ENCODE results near the gene ASCC1. TPM values are rescaled to one million over a fixed set of nuclear protein-coding genes. Genes with fewer than 3 reads are reported as not detected.

The ASCC1 gene
- total RNA-seq, 1 donor from 2014 or later: 38.5 TPM

DNA sequence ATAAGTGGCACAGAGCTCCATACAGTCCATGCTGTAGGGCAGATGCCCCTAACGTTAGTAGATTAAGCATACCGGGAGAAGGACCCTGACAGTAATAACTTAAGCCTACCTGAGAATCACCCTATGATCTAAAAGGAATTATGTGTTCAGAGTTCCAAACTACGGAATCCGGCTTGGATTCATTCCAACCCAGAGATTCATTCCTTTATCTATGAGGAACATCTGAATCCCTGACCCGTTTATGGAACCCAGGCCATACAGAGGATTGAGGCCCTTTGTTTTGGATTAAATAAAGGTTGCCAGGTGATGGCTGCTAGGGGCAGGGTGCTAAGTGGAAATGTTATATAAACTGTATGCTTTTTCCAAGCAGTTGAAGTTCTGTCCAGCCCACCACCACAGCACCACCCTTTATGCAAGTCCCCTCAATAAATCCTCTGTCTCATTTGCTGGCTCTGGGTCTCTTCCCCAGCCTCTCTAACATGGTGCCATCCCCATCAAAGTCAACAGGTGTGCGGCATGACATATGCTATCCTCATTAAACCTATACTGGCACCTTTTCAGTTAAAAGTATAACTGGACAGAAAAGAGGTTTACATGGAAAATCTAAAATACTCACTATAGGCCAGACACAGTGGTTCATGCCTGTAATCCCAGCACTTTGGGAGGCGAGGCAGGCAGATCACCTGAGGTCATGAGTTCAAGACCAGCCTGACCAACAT is 9.4 kb downstream of the ASCC1 start:
- H3K27me3 ChIP-seq: no peaks in the 10 kb centered on the region
- H3K9me3 ChIP-seq: no peaks in the 10 kb centered on the region
- no peak for DNase-seq (ENCODE audit: extremely low spot score in 2 of 2)
- no peak overlapping the region for H3K4me3 ChIP-seq
- peaks cover 0 to 37% of the 10 kb centered on the region in 2 donors for H3K36me3 ChIP-seq
- H3K4me1 ChIP-seq: no peaks in the 10 kb centered on the region
- TF ChIP-seq, protein P1, sequence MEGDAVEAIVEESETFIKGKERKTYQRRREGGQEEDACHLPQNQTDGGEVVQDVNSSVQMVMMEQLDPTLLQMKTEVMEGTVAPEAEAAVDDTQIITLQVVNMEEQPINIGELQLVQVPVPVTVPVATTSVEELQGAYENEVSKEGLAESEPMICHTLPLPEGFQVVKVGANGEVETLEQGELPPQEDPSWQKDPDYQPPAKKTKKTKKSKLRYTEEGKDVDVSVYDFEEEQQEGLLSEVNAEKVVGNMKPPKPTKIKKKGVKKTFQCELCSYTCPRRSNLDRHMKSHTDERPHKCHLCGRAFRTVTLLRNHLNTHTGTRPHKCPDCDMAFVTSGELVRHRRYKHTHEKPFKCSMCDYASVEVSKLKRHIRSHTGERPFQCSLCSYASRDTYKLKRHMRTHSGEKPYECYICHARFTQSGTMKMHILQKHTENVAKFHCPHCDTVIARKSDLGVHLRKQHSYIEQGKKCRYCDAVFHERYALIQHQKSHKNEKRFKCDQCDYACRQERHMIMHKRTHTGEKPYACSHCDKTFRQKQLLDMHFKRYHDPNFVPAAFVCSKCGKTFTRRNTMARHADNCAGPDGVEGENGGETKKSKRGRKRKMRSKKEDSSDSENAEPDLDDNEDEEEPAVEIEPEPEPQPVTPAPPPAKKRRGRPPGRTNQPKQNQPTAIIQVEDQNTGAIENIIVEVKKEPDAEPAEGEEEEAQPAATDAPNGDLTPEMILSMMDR (IDR thresholded peaks at IDR 0.05): no peak
- TF ChIP-seq POLR2AphosphoS5 (IDR thresholded peaks at IDR 0.05; ENCODE audit: insufficient read depth in 1 of 2, low read depth in 1 of 2) (no peak), POLR2A (IDR thresholded peaks at IDR 0.05) (no peak)
- intact Hi-C loops (cut with DNase I): loop anchor here (10.0 kb wide), 1 partner anchor 72 kb away; no protein-coding TSS in a partner anchor
- no peak overlapping the region for H3K27ac ChIP-seq

DNA sequence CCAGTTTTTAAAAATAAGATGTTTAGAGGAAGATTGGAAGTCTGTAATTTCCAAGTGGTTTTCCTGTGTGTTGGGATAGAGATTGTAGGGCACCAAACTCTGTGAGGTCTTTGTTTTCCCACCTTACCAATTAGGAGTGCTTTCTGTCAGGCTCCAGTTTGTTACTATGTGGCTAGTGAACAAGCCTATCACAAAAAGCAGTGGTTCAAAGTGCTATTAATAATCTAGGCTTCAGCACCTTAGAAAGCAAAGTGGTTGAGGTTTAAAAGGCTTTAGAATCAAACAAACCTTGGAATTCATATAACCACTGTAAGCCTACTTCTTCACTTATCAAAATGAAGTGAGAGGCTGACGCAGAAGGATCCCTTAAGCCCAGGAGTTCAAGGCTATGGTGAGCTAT is 11.4 kb downstream of the ASCC1 start:
- no peaks in the 10 kb centered on the region for H3K9me3 ChIP-seq
- H3K27ac ChIP-seq: no peak overlapping the region
- H3K36me3 ChIP-seq: peaks cover 0 to 36% of the 10 kb centered on the region in 2 donors
- no peak overlapping the region for H3K4me3 ChIP-seq
- TF ChIP-seq POLR2A (IDR thresholded peaks at IDR 0.05): no peak
- TF ChIP-seq, protein P1 (IDR thresholded peaks at IDR 0.05): no peak
- TF ChIP-seq POLR2AphosphoS5 (IDR thresholded peaks at IDR 0.05; ENCODE audit: insufficient read depth in 1 of 2, low read depth in 1 of 2): no peak
- DNase-seq (ENCODE audit: extremely low spot score in 2 of 2): no peak
- H3K4me1 ChIP-seq: no peaks in the 10 kb centered on the region
- intact Hi-C loops (cut with DNase I): loop anchor here (10.0 kb wide), 1 partner anchor 70 kb away; no protein-coding TSS in a partner anchor
- H3K27me3 ChIP-seq: no peaks in the 10 kb centered on the region

DNA sequence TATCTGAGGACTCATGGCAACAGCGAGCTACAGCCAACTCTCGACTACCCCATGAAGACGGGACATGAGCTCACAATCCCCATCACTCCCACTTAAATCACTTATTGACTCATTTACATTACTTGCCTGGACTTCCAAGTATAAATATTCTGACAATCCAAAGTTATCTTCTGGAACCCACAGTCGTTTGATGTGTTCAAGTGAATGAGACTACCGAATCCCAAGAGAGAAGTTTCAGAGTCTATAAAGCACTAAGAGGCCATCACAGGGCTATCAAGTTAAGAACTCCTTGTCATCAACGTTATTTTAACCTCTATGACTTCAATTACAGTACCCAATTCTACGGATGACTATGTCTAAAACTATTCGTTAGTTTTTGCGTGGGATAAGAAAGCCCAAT is 11.8 kb downstream of the ASCC1 start:
- intact Hi-C loops (cut with DNase I): loop anchor here (10.0 kb wide), 1 partner anchor 69 kb away; no protein-coding TSS in a partner anchor
- no peak overlapping the region for H3K4me3 ChIP-seq
- no peaks in the 10 kb centered on the region for H3K27me3 ChIP-seq
- H3K27ac ChIP-seq: no peak overlapping the region
- H3K4me1 ChIP-seq: no peaks in the 10 kb centered on the region
- H3K36me3 ChIP-seq: peaks cover 0 to 36% of the 10 kb centered on the region in 2 donors
- no peaks in the 10 kb centered on the region for H3K9me3 ChIP-seq
- no peak for TF ChIP-seq POLR2A (IDR thresholded peaks at IDR 0.05)
- TF ChIP-seq POLR2AphosphoS5 (IDR thresholded peaks at IDR 0.05; ENCODE audit: insufficient read depth in 1 of 2, low read depth in 1 of 2): no peak
- TF ChIP-seq, protein P1 (IDR thresholded peaks at IDR 0.05): no peak
- no peak for DNase-seq (ENCODE audit: extremely low spot score in 2 of 2)

DNA sequence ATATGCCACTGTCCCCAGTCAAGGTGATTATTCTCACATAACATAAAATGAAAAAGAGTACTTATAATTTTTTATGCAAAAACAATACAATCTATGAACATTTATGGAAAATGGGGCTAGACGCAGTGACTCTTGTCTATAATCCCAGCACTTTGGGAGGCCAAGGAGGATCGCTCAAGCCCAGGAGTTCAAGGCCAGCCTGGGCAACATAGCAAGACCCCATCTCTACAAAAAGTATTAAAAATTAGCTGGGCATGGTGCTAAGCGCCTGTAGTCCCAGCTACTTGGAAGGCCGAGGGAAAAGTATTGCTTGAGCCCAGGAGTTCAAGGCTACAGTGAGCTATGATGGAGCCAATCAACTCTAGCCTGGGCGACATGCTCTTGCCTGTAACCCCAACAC is 14.8 kb downstream of the ASCC1 start:
- no peak overlapping the region for H3K27ac ChIP-seq
- TF ChIP-seq, protein P1 (IDR thresholded peaks at IDR 0.05): no peak
- no peak for TF ChIP-seq POLR2AphosphoS5 (IDR thresholded peaks at IDR 0.05; ENCODE audit: insufficient read depth in 1 of 2, low read depth in 1 of 2)
- TF ChIP-seq POLR2A (IDR thresholded peaks at IDR 0.05): no peak
- peaks cover 0 to 26% of the 10 kb centered on the region in 2 donors for H3K36me3 ChIP-seq
- no peaks in the 10 kb centered on the region for H3K4me1 ChIP-seq
- intact Hi-C loops (cut with DNase I): loop anchor here (10.0 kb wide), 1 partner anchor 66 kb away; no protein-coding TSS in a partner anchor
- no peaks in the 10 kb centered on the region for H3K9me3 ChIP-seq
- H3K27me3 ChIP-seq: no peaks in the 10 kb centered on the region
- H3K4me3 ChIP-seq: no peak overlapping the region
- no peak for DNase-seq (ENCODE audit: extremely low spot score in 2 of 2)

DNA sequence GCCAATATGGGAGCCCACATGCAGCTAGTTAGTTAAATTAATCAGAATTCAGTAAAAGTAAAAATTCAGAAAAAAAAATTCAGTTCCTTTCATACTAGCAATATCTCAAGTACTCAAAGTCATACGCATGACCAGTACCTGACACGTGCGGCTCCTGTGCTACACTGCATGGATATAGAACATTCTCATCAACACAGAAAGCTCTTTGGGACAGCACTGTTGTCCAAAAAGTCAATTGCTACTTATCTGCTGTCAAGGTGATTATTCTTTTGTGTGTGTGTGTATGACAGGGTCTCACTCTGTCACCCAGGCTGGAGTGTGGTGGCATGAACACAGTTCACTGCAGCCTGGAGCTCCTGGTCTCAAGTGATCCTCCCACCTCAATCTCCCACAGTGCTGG is 15.2 kb downstream of the ASCC1 start:
- H3K9me3 ChIP-seq: no peaks in the 10 kb centered on the region
- no peaks in the 10 kb centered on the region for H3K27me3 ChIP-seq
- no peak overlapping the region for H3K27ac ChIP-seq
- intact Hi-C loops (cut with DNase I): loop anchor here (10.0 kb wide), 1 partner anchor 66 kb away; no protein-coding TSS in a partner anchor
- peaks cover 0 to 30% of the 10 kb centered on the region in 2 donors for H3K36me3 ChIP-seq
- no peak for DNase-seq (ENCODE audit: extremely low spot score in 2 of 2)
- H3K4me1 ChIP-seq: no peaks in the 10 kb centered on the region
- TF ChIP-seq POLR2AphosphoS5 (IDR thresholded peaks at IDR 0.05; ENCODE audit: insufficient read depth in 1 of 2, low read depth in 1 of 2): no peak
- TF ChIP-seq, protein P1 (IDR thresholded peaks at IDR 0.05): no peak
- TF ChIP-seq POLR2A (IDR thresholded peaks at IDR 0.05): no peak
- no peak overlapping the region for H3K4me3 ChIP-seq
